Measurements from ENCODE around the gene VASH2.
"Not testable (repeated sequence)": the region's sequence is repeated elsewhere in the genome, so short reads cannot be mapped to it uniquely, and the experiment has no call there.

VASH2 gene

DNA sequence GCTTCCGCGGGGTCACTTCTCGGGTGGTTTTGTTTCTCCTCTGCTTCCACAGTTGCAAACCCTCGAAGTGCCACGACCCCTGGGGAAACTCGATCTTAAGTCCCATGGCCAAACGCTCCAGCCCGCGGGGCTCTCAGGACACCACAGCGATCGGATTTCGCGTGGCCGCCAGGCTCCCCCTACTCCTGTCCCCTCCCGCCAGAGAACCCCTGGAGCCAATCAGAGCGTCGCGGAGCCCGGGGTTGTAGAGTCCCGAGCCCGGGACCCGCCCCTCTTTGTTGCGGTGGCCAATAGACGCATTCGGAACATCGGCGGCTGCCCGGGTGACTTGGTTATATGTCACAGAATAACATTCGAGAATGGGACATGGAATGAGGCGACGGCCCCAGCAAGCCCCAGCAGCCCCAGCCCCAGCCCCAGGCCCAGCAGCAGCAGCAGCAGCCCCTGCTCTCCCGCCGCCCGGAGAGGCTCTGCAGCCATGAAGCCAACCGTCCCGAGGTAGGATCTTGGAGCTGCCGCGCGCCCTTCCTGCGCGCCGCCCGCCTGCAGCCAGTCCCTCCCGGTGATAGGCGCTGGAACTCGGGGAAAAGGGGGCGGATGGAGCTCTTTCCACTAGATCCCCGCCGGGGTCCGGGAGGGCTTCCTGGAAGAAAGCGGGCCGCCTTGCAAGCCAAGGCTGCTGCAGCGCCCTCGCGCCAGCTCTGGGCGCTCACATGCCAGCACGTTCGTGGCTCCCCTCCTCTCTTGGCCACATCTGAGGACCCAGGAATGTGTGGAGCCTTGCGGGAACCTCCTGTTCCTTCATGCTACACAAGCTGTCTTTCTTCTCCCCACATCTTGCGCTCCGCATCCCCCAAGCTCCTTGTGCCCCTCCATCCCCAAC lies at the start of gene VASH2:
VASH2 (plus strand) TSS at position 299 of the 883 bp plus-strand sequence. CDS start 1,002 bp downstream, outside the sequence.
- DNase-seq, result peak; percentile 88

DNA sequence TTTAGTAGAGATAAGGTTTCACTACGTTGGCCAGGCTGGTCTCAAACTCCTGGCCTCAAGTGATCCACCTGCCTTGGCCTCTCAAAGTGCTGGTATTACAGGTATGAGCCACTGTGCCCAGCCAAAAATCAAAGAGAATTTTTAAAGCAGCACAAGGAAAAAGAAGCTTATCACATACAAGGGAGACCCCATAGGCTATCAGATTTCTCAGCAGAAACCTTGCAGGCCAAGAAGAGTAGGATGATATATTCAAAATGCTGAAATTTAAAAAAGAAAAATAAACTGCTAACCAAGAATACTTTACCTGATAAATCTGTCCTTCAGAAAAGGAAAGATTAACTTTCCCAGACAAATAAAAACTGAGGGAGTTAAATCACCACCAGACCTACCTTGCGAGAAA lies 49.1 kb upstream of the VASH2 start:
- DNase-seq, result no peak

DNA sequence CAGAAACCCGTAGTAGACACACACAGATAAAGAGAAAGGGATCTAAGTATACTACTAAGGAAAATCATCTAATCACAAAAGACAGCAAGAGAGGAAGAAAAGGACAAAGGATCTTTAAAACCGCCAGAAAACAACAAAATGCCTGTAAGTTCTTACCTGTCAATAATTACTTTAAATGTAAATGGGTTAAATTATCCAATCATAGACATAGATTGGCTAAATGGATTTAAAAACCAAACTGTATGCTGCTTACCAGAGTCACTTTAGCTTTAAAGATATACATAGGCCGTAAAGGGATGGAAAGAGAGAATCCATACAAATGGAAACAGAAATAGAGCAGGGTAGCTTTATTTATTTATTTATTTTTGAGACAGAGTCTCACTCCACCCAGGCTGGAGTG lies 48.3 kb upstream of the VASH2 start:
- DNase-seq, result no peak

DNA sequence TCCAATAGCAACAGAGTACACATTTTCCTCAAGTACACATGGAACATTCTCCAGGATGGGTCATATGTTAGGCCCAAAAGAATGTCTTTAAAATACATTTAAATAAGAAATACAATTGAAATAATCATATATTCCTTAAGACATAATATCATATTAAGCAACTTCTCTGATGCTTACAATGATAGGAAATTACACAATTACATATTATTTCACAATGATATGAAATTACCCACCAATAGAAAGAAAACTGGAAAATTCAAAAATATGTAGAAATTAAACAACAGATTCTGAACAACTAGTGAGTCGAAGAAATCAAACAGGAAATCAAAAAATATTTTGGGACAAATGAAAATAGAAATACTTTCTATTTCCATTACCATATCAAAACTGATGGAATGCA lies 46.7 kb upstream of the VASH2 start:
- DNase-seq, result no peak

DNA sequence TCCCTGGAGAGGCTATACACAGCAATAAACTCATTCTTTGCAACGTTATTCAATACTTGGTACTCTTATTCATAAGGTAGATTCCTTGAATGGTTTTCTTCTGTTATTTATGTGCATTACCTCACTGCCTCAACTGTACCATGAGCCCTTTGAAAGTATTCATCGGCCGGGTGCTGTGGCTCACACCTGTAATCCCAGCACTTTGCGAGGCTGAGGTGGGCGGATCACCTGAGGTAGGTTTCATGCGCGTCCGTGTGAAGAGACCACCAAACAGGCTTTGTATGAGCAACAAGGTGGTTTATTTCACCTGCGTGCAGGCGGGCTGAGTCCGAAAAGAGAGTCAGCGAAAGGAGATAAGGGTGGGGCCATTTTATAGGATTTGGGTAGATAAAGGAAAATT lies 42.3 kb upstream of the VASH2 start:
- DNase-seq, result not testable (repeated sequence)

DNA sequence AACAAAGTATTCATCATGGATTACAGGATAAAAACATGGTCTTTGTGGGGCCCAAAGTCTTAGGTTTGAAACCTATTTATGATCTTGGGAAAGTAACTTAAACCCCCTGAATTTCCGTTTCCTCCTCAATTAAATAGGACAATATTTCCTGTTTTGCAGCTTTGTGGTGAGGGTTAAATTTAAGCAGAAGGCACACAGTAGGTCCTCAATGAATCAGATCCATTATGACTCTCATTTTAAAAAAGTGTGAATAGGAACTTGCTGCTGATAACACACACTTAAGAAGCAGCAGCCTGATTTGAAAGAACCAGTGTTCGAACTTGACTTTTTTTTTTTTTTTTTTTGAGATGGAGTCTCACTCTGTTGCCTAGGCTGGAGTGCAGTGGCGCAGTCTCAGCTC lies 41.4 kb upstream of the VASH2 start:
- no peak for DNase-seq

DNA sequence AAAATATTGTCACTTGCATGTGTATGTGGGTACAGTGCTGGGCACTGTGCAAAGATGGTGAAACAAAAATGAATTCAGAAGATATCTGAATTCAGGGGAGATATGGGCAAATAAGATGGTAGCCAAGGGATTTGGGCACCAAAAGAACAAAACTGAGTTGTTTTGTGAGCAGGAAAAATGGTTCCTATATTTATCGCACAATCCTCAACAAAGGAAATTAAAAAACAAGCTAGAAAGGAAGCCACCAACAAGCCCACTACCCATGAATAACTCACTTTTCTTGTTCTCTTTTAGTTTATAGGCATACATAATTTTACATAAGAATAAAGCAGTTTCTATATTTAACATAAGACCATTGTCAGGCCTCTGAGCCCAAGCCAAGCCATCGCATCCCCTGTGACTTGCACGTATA lies 40.7 kb upstream of the VASH2 start:
- no peak for DNase-seq

DNA sequence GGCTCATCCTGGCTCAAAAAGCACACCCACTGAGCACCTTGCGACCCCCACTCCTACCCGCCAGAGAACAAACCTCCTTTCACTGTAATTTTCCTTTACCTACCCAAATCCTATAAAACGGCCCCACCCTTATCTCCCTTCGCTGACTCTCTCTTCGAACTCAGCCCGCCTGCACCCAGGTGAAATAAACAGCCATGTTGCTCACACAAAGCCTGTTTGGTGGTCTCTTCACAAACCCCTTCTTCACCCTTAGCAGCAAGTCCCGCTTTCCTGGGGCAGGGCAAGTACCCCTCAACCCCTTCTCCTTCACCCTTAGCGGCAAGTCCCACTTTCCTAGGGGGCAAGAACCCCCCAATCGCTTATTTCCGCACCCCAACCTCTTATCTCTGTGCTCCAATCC lies 40.1 kb upstream of the VASH2 start:
- not testable (repeated sequence) for DNase-seq

DNA sequence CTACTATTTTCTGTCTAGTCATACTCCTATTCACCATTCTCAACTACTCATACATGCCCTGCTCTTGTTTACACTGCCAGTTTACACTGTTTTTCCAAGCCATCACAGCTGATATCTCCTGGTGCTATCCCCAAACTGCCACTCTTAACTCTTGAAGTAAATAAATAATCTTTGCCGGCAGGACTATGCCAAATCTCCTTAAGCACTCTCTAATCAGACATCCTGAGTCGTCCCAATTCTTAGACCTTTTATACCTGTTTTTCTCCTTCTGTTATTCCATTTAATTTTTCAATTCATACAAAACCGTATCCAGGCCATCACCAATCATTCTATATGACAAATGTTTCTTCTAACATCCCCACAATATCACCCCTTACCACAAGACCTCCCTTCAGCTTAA lies 36.7 kb upstream of the VASH2 start:
- not testable (repeated sequence) for DNase-seq

DNA sequence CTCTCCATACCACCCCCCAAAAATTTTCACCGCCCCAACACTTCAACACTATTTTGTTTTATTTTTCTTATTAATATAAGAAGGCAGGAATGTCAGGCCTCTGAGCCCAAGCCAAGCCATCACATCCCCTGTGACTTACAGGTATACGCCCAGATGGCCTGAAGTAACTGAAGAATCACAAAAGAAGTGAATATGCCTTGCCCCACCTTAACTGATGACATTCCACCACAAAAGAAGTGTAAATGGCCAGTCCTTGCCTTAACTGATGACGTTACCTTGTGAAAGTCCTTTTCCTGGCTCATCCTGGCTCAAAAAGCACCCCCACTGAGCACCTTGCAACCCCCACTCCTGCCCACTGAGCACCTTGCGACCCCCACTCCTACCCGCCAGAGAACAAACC lies 36.2 kb upstream of the VASH2 start:
- DNase-seq, result not testable (repeated sequence)

DNA sequence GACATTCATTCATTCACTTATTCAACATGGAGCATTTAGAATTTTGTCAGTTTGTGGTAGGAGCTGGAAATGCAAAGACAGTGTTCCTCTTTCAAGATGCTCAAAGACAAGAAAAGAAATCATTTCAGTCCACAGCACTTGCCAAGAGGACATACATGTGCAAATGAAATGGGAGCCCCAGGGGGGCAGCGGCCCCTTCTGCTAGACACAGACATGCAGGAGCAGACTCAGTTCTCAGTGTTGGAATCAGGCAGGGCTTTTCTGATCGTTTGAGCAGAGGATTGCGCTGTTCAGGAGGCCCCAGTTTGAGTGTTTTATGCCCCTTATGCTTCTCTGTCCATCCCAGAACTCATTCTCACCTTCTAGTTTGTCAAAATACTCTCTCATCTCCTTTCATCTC lies 35.6 kb upstream of the VASH2 start:
- DNase-seq, result no peak

DNA sequence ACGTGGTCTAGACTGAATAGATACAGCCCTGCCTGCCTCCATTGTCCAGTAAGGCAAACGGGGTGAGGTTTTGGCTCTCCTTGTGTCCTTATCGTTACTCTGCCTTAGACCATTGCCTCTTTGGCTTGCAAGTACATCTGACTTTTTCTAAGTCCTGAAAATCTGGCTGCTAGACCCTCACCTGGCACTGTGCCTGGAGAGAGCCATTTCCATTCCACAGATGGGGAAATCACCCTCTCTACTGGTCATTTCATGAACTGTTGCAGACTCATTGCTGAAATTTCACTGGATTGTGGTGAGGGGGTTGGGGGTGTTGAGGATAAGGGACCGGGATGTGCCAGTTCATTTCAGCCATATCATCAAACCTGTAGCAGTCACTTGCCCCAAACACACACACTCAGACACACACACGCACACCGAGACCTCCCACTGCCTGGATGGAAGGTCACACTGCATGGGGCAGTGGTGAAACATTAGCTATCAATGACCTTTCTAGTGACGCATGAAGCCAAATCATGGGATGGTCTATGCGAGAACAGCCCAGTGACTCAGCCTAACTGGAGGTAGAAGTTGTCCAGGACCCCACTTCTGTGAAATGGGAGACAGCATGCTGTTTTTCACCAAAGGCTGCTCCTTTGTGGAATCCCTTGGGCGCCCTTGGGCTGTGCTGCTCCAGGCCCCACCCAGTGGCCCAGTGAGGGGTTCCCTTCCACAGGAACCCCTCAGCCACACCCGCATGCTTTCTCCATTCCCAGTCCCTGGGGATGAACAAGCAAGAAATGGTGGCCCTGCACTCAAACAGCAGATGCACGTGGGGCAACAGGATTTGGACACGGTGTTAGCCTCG lies 34.9 kb upstream of the VASH2 start:
- peak; percentile 73 for DNase-seq

DNA sequence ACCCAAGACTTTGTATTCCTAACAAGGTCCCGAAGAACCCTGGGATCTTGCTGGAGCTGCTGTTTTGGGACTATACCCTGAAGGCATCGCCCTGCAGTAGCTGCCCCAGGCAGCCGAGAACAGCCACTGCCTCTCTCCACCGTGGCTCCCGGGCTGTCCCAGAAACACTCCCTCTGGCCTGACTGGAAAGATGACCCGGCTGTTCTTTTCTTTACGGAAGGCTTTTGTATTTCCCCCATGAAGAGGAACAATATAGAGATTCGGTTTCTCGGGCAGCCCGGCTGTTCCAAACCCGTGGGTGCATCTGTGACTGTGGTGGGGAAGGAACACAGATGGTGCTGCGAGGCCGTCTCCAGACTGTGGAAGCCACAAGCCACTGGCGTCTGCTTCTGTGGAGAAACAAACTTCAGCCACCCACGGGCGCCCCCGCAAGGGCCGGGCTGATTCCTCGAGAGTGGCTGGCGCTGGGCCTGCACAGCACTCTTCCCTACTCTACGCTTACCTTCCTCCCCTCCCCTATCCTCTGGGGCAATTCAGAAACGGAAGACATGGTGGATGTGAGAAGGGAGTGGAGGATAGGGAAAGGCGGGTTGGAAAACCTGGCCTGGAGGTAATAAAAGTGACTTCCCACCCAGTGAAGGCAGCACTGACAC lies 33.7 kb upstream of the VASH2 start:
- DNase-seq, result no peak

DNA sequence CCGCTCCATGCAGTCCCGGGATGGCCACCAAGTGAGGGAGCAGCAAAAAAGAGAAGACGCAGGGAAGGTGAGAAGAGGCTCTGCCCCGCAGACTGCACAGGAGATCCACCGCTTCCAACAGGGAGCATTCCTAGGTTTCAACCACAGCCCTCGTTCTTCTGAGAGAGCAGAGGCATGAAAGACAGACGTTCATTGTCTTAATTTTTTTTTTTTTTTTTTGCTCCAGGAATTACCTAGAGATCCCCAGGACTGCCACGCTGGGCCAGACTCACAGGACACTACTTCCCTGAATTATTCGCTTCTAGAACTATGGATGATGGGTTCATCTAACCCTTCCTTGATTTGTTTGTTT lies 33.2 kb upstream of the VASH2 start:
- DNase-seq, result no peak

DNA sequence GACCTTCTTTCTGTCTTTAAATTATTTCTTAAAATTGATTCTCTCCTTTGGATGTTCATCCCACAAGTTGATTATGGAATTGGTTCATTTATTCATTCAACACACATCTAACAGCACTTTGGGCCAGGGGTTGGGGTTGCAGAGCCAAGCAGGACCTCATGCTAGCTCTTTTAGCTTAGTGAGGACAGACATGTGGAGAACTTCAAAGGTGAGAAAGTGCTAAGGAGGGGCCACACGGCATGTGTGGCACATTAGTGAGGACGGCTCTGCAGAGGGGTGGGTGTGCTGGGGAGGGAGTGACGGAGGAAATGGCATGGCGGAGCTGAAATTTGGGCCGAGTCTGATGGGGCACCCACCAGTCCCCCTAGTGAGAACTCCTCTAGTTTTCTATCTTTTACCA lies 32.5 kb upstream of the VASH2 start:
- DNase-seq, result no peak

DNA sequence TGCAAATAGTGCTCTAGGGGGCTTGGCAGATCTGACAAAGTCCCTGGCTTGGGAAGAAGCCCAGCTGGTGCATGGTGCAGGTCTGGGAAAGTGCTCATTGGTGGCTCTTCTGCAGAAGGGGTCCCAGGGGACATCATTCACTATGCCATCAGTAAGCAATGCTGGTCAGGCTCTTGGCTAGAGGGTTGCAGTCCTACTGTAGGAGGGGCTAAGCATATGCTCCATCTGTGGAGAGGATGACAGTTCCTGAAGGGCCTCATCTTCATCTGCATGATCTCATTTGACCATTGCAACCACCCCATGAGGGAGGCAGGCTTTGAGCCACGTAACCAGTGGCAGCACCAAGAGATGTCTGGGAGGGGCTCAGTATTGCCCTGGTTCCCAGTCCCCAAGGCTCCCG lies 31.5 kb upstream of the VASH2 start:
- DNase-seq, result no peak

DNA sequence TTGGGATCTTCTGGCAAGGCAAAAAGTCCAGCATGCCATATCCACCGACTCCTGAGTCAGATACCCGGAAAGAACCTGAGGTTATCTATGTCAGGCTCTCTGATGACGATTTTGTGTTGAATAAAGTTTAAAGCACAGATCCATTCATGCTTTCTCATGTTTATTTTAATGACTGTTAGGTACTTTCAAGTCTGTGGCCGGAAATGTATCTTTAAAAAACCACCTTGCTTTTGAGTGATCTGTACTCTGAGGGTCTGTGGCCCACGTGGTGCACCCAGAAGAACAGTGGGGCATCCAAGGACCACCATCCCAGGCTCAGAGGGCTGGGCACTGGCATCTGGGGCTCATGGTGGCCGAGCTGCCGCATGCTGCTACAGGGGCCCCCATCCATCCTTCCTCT lies 30.1 kb upstream of the VASH2 start:
- no peak for DNase-seq

DNA sequence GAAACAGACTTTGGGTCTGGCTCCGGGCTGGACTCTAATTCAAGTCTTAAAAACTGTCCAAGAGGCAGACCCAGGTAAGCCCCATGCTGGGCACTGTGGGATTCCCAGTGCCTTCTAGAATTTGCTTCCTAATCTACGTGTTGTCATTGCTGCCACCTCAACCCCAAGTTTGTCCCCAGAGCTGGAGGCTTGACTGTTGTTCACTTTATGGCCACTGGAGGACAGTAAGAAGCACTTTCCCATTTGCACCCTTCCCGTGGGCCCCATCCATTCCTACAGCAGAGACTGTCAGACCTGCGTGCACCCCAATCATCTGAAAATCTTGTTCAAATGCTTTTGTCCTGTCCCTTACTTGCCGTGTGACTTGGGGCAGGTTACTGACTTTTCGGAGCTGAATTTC lies 29.4 kb upstream of the VASH2 start:
- DNase-seq, result no peak

DNA sequence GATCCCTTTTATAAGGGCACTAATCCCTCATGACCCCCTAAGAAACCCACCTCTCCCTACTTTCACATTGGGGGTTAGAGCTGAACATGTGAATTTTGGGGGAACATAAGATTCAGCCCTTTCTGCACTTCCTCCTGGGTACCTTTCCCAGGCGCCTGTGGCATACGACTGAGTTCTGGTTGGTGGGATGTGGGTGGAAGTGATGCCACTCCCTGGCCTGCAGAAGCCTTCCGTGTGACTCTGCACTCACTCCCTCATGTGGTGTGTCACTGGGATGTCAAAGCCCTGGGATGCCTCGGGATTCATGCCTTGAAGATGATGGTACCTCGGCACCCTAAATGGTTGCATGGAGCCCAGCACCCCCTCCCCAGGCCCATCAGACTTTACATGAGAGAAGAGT lies 28.3 kb upstream of the VASH2 start:
- DNase-seq, result no peak

DNA sequence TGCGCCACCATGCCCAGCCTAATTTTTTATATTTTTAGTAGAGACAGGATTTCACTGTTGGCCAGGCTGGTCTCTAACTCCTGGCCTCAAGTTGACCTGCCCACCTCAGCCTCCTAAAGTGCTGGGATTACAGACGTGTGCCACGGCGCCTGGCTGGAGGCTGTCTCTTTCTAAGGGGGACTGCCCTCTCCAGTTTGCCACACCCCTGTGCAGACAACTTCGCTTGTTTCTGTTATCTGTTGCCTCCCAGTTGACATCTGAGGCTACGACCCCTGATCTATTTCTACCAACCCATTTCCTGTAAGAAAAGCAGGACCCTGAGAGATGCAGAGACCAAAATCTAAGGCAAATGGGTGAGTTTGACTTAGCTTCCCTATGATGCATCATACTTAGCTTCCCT lies 24.0 kb upstream of the VASH2 start:
- DNase-seq, result no peak

DNA sequence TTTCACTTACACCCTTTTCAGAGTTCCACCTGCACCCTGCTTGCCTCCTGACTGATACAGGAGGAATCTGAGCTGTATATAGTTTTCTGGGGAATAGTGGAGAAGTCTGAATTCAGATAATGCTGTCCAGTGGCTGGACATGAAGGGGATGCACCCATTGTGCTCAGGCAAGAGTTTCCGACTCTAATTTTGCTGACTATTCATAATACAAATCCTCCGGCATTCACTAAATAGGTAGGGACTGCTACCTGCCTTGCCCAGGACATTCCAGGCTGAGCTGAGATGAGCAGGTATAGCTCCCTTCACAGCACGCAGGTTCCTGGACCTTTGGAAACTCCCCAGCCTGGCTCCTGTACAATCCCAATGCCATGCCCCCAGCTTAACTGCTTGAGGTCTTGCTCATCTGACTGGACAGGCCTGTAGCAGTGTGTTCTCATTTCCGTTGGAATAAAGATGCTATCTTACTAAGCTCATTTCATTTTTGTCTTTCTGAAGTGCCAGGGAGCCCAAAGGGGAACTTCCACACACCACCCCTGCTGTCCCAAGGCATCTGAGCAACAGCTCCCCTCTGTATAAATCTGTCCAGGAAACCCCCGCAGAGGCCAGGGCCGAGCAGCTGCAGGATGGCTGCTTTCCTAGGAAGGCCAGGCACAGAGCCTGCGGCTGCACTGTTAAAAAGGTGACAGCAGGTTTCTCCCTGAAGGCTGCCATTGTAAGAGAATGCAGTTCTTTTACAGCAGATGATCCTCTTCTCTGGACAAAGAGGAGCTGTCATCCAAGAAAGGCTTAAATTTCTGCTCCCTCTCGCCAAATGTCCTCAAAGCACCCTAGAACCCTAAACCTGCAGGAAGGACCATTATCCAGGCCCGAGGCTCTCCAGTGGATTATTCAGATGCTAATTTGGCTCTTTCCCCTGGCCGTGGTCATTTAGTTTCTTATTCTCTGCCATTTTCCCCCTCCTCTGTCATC lies 21.7 kb upstream of the VASH2 start:
- DNase-seq, result no peak

DNA sequence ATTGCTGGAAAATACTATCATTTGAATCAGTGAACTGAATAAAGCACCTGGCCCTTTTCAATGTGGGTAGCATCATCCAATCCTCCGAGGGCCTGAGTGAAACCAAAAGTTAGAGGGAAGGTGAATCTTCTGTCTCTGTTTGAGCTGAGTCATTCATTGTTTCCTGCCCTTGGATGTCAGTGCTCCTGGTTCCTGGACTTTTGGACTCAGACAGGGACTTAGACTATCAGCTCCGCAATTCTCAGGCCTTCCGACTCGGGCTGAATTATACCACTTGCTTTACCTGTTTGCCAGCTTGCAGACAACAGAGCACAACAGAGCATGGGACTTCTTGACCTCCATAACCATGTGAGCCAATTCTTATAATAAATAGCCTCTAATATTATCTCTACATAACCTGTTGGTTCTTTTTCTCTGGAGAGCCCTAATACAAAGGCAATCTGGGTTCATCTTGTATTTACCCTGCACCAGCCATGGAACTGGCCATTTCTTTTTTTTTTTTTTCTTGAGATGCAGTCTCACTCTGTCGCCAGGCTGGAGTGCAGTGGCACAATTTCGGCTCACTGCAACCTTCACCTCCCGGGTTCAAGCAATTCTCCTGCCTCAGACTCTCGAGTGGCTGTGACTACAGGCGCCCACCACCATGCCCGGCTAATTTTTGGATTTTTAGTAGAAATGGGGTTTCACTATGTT lies 19.2 kb upstream of the VASH2 start:
- no peak for DNase-seq

Data from NCI-H1105 treated with DMSO at 0.1 percent for 48 hours (cell line).